CD4-positive, alpha-beta T cell treated with Interleukin-4 for 4 hours (primary cell): ENCODE measurements around the gene CD74.

ENCODE experiments used
- DNase-seq: peaks from one replicate; pipeline ENCODE4 v3.0.0-alpha.2; 2020

Gene CD74

DNA sequence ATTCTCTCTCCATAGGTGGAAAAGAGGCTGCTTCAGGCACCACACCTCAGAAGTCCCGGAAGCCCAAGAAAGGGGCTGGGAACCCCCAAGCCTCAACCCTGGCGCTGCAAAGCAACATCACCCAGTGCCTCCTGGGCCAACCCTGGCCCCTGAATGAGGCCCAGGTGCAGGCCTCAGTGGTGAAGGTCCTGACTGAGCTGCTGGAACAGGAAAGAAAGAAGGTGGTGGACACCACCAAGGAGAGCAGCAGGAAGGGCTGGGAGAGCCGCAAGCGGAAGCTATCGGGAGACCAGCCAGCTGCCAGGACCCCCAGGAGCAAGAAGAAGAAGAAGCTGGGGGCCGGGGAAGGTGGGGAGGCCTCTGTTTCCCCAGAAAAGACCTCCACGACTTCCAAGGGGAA is 16.4 kb downstream of the CD74 start:
- no peak for DNase-seq

DNA sequence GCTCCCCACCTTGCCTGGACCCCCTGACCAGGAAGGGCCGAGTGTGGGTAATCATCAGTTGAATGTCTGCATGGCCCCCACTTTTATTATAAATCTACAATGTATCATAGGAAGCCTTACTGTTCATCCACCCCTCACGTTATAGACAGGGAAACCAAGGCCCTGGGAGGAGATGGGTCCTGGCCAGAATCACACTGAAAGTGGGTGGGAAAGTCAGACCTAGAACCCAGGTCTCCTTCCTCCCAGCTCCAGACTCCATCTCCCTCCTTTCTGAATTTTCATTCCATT is 17.1 kb downstream of the CD74 start:
- no peak for DNase-seq

DNA sequence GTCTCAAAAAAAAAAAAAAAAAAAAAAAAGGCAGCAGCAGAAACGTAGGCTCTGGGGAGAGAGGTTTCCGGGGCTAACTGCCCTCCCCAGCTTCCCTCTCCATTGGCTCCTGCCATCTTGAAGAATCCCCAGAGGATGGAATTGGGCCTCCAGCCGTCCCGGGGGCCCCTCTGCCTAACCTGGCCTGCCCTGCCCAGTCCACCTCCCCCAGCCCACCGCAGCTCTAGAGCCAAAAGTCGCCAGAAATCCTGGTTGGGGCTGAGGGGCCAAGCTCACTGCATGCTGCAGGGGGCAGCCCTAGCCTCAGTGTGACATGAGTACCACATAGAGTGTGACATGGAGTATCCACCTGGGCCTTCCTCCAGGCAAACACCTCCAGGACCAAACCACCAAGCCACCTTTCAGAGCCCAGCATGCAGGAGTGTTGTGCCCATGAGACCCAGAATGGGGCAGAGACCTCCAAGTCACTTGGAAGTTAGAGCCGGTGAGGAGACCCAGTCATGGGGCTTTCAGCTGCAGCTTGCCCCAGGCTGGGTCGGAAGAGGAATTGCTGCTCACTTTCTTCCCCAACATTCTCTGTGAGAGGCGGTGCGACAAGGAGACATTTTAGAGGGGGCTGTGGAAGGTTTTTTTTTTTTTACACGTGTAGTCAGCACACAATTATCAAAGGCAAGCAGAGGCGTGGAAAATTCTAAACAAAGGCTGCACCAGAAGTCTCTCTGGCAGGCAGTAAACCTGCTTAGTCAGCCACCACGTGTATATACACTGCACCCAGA is 17.6 kb downstream of the CD74 start:
- DNase-seq: no peak

GRCh38 chr5:150394131-150394530 is 18.6 kb downstream of the CD74 start:
- DNase-seq: no peak

DNA sequence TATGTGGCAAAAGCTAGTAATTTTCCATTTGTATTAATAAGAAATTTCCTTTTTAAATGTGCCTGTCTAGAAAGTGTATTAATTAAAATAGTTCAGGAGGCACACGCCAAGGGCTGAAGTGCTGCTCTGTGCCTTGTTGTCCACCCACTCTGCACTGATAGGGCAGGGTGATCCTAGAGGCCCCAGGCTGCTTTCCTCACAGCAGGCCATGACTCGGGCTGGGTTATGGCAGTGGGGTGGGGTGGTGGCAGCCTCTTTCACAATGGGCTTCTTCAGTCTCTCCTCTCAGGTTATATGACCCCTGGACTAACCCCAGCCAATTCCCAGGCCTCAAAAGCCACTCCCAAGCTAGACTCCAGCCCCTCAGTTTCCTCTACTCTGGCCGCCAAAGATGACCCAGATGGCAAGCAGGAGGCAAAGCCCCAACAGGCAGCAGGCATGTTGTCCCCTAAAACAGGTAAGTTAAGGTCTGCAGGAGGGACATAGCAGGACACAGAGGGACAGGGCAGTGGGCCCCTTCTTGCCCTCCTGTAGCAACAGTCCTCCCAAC is 19.5 kb downstream of the CD74 start:
- no peak for DNase-seq

GRCh38 chr5:150392680-150393079 is 20.0 kb downstream of the CD74 start:
- DNase-seq: no peak

GRCh38 chr5:150391986-150392385 is 20.7 kb downstream of the CD74 start:
- no peak for DNase-seq

DNA sequence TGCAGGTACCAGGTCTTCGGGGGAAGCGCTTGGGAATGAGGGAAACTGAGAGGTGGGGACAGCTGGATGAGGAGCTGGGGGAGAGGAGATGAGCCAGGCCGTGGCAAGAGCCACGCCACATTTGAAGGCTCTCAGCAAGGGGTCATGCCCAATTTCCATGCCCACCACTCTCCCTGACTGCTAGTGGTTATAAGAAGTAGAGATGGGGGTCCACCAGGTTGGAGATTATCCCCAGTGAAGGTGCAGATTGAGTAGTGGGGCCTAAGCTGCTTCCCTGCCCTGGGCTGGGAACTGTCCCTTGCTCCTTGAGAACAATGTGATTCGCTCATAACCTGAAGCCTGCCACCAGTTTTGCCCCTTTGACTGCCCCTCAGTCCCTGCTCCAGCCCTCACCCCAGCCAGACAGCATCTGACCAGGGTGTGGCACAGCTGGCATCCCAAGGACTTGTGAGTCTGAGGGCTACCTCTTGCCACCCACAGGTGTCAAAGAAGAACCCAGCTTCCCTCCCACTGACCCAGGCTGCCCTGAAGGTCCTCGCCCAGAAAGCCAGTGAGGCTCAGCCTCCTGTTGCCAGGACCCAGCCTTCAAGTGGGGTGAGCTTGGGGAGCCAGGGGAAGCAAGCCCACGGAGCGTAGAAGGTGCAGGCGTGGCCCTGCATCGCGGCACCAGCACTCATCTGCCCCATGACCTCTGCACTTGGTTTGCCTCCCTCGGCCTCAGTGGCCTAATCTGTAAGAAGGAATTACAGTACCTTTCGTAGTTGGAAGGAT is 21.5 kb downstream of the CD74 start:
- DNase-seq: no peak

GRCh38 chr5:150389531-150390266 is 23.0 kb downstream of the CD74 start:
- DNase-seq: no peak

DNA sequence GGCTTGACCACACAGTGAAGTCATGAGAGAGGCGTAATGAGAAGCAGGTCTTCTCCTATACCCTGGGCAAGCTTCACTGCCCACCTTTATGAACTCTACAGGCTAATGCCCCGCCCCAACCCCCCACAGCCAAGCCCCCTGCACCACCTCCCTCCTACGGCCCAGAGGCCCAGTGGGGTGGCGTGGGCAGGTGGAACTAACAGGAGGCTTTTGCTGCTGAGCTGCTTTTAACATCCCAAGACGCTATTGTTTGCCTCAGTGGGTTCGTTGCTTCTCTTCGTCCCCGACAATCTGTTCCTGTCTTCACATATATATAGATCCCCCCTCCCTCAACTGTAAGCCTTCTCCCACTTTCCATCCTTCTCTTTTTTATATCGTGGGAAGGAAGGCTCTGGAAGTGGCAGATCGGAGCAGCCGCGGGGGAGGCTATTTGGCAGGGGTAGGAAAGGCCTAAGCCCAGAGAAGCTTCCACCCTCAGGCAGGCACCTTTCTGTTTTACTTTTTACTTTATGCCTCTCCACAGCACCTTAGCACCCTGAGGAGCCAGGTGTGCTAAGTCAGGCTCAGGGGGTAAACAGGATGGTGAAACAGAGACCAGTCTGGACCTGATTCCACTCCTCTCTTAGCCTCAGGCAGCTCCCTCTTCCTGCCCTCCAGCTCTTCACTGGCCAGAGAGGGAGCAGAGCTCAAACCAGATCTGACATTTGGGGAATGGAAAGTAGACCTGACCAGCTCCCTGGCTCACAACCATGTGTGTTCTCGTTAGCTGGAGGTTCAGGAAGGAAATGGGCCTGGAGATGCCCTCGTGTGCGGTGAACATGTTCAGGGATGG is 26.5 kb downstream of the CD74 start:
- DNase-seq: no peak

DNA sequence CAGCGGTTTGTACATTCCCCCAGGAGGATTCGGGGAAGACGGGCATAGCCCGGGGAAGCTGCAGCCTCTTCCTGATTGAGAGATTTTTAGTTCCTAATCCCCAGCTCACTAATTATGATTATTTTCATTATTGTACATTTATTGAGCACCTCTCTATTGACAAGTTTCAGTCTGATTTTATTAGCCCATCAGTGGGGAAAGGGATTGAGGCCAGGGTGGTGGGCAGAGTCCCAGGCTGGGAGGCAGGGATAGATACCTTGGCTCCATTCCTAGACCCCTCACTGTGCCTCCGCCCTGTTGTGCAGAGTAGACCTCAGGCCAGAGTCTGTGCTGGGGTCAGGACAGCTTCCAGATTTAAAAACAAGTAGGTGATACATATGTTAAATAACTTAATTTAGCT is 28.0 kb downstream of the CD74 start:
- DNase-seq: no peak

GRCh38 chr5:150377964-150378694 is 34.6 kb downstream of the CD74 start:
- no peak for DNase-seq

DNA sequence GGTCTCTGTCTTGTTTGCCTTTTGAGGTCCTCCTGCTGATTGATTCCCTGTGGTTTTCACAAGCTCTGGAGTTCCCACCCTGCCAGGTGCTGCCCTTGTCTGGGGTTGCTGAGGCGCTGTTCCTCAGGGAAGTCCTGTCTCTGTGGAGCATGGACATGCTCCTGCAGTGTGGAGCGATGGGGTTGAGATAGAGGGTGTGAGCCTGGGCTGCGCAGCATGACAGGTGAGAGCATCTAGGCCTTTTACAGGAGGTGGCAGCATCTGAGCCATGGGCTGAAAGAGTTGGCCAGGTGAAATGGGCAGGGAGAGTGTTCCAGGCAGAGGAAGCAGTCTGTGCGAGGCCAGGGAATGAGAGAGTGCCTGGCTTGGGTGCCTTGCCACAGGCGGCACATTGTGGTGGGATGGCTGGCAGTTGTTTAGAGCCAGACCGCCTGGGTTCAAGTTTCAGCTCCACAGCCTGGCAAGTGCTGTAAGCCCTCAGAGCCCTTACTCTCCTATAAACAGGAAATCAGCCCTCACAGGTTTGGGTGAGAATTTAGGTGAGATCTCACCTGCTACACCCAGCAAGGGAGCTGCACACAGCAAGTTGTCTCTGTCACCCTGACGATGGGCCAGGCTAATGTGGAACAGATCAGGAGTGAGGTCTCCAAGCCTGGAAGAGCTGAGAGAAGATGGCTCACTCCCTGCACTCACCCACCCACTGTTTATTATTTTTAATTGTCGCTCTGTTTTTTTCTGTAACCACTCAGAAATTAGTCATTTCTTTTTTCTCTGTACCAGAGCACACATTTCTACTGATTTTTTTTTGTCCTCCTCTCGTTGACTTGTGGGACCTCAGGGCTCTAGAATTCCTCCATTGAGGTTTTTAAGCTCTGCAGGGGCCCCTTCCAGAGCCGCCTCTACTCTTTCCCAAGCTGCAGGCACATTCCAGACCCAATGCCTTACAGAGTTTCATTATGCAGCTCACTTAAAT is 35.6 kb downstream of the CD74 start:
- peak; percentile 54 for DNase-seq

DNA sequence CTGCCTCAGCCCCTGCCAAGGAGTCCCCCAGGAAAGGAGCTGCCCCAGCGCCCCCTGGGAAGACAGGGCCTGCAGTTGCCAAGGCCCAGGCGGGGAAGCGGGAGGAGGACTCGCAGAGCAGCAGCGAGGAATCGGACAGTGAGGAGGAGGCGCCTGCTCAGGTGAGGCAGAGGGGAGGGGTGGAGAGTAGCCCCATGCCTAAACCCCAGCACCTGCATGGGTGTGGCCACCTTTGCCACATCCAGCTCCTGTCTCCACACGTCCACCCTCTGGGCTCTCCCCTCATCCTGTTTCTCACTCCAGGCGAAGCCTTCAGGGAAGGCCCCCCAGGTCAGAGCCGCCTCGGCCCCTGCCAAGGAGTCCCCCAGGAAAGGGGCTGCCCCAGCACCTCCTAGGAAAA is 38.1 kb downstream of the CD74 start:
- no peak for DNase-seq

- DNase-seq: no peak
These were observed 40.1 kb downstream of the CD74 start for GRCh38 chr5:150372639-150373038.

GRCh38 chr5:150368526-150368925 is 44.2 kb downstream of the CD74 start:
- no peak for DNase-seq

GRCh38 chr5:150364004-150364403 is 48.7 kb downstream of the CD74 start:
- DNase-seq: no peak

GRCh38 chr5:150363185-150363584 is 49.5 kb downstream of the CD74 start:
- DNase-seq: no peak

- DNase-seq: no peak
These were observed 51.4 kb downstream of the CD74 start for GRCh38 chr5:150361301-150361700.

DNA sequence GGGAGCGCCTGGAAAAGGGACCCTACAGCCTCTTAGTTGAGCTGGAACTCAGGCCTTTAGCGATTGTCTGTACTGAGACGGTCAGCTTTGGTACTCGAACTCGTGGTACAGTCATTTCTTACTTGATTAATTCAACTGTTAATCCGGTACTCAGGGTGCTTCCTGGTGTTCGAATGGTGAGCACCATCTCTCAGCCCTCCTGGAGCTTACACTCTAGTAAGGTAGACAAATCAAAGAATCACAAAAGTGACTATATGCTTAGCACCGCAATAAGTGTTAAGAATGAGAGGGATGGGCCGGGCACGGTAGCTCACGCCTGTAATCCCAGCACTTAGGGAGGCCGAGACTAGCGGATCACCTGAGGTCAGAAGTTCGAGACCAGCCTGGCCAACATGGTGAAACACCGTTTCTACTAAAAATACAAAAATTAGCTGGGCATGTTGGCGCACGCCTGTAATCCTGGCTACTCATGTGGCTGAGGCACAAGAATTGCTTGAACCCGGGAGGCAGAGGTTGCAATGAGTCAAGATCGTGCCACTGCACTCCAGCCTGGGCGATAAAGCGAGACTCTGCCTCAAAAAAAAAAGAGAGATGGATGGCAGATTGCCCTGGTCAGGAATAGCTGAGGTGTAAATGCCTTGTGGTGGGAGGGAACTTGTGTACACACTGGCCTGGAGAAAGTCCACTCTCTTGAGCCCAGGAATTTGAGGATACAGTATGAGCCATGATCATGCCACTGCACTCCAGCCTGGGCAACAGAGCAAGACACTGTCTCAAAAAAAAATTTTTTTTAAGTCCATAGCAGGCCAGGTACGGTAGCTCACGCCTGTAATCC is 54.2 kb downstream of the CD74 start:
- no peak for DNase-seq
